SK-N-MC (cell line): Measurements from ENCODE around the gene SAMSN1.

Experiments
- EZH2 ChIP-seq: fragments of 200-600 bp; sonication (generic); IDR thresholded peaks from one replicate; pipeline ENCODE4 v1.6.1; 2017; ENCODE audit warnings: antibody characterized with exemption
- FOXP2 ChIP-seq: optimal IDR thresholded peaks from 2 replicates; pipeline ENCODE3; 2011; ENCODE audit warnings: mild to moderate bottlenecking, moderate library complexity; ENCODE audit not compliant: insufficient read depth; ENCODE audit errors: extremely low read length, control extremely low read depth

- no peak for TF ChIP-seq FOXP2
- no peak for TF ChIP-seq EZH2
Measured at GRCh38 chr21:14526836-14527695, 19.0 kb downstream of the SAMSN1 start.
